GM12864 (cell line): ENCODE data around the gene C5orf15.

Experiments
- DNase-seq: peaks from one replicate; pipeline ENCODE4 v3.0.0-alpha.2; 2011; ENCODE audit warnings: low read depth
- H3K4me3 ChIP-seq: 2 replicates; pipeline ENCODE4 v1.5.1; 2011; ENCODE audit warnings: mild to moderate bottlenecking, low read depth, low read length, control low read depth
- CTCF ChIP-seq: IDR thresholded peaks from 2 replicates; pipeline ENCODE4 v1.5.1; 2011; ENCODE audit warnings: low read depth, mild to moderate bottlenecking, moderate library complexity, low read length, control low read depth, inconsistent platforms; ENCODE audit errors: missing control alignments

The C5orf15 gene

DNA sequence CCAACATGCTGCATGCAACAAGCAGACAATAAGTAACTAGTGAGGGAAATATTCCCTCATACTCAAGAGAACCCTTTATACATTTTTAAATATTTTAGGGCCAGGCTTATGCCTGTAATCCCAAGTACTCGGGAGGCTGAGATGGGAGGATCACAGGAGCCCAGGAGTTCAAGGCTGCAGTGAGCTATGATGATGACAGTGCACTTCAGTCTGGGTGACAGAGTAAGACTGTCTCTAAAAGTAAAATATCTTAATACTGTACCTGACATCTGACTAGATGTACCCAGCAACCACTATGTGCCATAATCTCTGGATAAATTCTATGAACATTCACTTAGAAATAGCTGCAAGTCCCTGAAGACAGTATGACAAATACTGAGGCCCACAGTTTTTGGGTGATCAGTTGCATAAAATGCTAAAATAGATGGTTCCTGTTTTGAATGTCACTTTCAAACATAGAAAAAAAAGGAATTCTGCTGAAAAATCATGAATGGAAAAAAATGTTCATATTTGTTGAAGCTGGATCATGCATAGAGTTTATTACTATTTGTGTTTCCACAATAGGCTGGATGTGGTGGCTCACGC lies 2.0 kb upstream of the C5orf15 start:
- no peak overlapping the region for H3K4me3 ChIP-seq
- TF ChIP-seq CTCF: no peak
- no peak for DNase-seq

DNA sequence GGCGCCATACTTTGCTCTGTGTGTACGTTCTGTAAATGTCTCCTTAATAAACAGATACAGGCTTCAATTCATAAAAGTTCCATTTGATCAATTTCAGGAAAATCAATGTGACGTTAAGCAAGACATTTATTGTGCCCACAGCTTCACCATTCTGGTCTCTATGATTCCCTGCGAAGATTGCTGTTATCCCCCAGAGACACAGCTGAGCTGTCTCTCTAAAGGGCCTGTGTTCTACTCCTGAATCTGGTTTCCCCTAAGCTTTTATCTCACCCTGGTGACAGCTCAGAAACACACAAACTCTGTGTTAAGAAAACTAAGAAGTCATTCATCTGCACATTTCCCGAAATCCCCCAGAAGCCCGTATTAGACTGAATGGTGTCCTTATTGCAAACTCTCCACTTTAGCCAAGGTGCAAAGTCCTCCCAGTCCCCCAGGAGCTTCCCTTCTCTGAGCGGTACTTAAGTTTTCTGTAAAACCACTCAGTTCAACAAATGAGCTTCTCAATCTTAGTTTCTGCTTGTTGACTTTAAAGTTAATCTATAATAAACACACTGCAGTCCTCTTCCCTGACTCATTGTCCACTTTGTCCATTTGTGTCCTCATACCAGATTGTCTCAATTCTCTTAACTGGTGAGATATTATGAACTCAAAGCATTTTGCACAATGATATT lies 1.4 kb upstream of the C5orf15 start:
- no peak for TF ChIP-seq CTCF
- DNase-seq: no peak
- peak overlapping the region; percentile 97; the same call in 1 of the 2 replicates for H3K4me3 ChIP-seq

DNA sequence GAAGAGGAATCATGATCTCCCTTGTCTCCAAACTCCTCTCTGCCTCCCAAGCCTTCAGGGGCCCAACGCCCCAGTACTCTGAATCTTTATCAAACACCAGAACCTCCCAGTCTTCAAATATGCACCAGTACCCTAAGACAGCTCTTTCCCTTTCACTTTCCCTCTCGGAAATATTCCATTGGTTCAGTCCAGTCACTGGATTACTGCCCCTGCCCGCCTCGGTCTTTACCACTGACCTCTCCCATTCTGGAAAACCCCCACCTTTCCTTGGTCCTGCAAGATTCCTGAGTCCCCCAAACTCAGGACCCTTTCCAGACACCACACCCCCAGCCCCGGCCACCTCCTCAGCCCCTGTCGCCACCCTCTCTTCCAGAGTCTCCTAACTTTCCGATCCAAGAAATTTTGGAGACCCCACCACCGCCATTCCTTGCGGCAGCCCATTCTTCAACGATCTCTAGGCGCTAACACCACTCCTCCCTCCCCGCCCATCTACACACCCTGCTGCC lies 674 bp downstream of the C5orf15 start:
- TF ChIP-seq CTCF: no peak
- DNase-seq: no peak
- peak overlapping the region; percentile 97 for H3K4me3 ChIP-seq

- DNase-seq: no peak
- peak overlapping the region; percentile 97 for H3K4me3 ChIP-seq
Observed at GRCh38 chr5:133967124-133967523, 1.3 kb downstream of the C5orf15 start.

GRCh38 chr5:133966090-133966489 lies 2.3 kb downstream of the C5orf15 start:
- no peak overlapping the region for H3K4me3 ChIP-seq
- TF ChIP-seq CTCF: no peak
- DNase-seq: no peak

More at GRCh38 chr5:133967124-133967523, 1.3 kb downstream of the C5orf15 start:
- TF ChIP-seq CTCF: no peak

- no peak for TF ChIP-seq CTCF
- H3K4me3 ChIP-seq: no peak overlapping the region
- DNase-seq: no peak
Observed at GRCh38 chr5:133963493-133964128, 4.8 kb downstream of the C5orf15 start.
